Measurements from ENCODE around the gene CTNNBL1.

Gene CTNNBL1

GRCh38 chr20:37776049-37776448 is 82.2 kb downstream of the CTNNBL1 start:
- no peak for DNase-seq (ENCODE audit: low read depth, low spot score)

GRCh38 chr20:37776526-37776925 is 82.7 kb downstream of the CTNNBL1 start:
- DNase-seq (ENCODE audit: low read depth, low spot score) = no peak

GRCh38 chr20:37777012-37777950 is 83.5 kb downstream of the CTNNBL1 start:
- DNase-seq (ENCODE audit: low read depth, low spot score) = no peak

GRCh38 chr20:37777988-37778659 is 84.3 kb downstream of the CTNNBL1 start:
- no peak for DNase-seq (ENCODE audit: low read depth, low spot score)

- no peak for DNase-seq (ENCODE audit: low read depth, low spot score)
Observed at GRCh38 chr20:37781626-37782025, 87.8 kb downstream of the CTNNBL1 start.

- DNase-seq (ENCODE audit: low read depth, low spot score) = no peak
Observed at GRCh38 chr20:37786043-37786442, 92.2 kb downstream of the CTNNBL1 start.

GRCh38 chr20:37789408-37789807 is 95.6 kb downstream of the CTNNBL1 start:
- no peak for DNase-seq (ENCODE audit: low read depth, low spot score)

- DNase-seq (ENCODE audit: low read depth, low spot score) = no peak
Observed at GRCh38 chr20:37790900-37791299, 97.1 kb downstream of the CTNNBL1 start.

- no peak for DNase-seq (ENCODE audit: low read depth, low spot score)
Observed at GRCh38 chr20:37796121-37796520, 102.3 kb downstream of the CTNNBL1 start.

GRCh38 chr20:37796733-37797132 is 102.9 kb downstream of the CTNNBL1 start:
- DNase-seq (ENCODE audit: low read depth, low spot score) = no peak

GRCh38 chr20:37797669-37798175 is 103.9 kb downstream of the CTNNBL1 start:
- peak; percentile 52 for DNase-seq (ENCODE audit: low read depth, low spot score)

GRCh38 chr20:37798312-37798711 is 104.5 kb downstream of the CTNNBL1 start:
- DNase-seq (ENCODE audit: low read depth, low spot score) = no peak

- DNase-seq (ENCODE audit: low read depth, low spot score) = no peak
Observed at GRCh38 chr20:37800618-37801017, 106.8 kb downstream of the CTNNBL1 start.

GRCh38 chr20:37801921-37802320 is 108.1 kb downstream of the CTNNBL1 start:
- no peak for DNase-seq (ENCODE audit: low read depth, low spot score)

GRCh38 chr20:37803438-37804307 is 109.8 kb downstream of the CTNNBL1 start:
- no peak for DNase-seq (ENCODE audit: low read depth, low spot score)

- DNase-seq (ENCODE audit: low read depth, low spot score) = no peak
Observed at GRCh38 chr20:37804584-37805566, 111.0 kb downstream of the CTNNBL1 start.

GRCh38 chr20:37807471-37808232 is 113.8 kb downstream of the CTNNBL1 start:
- no peak for DNase-seq (ENCODE audit: low read depth, low spot score)

- DNase-seq (ENCODE audit: low read depth, low spot score) = no peak
Observed at GRCh38 chr20:37808233-37809070, 114.6 kb downstream of the CTNNBL1 start.

- no peak for DNase-seq (ENCODE audit: low read depth, low spot score)
Observed at GRCh38 chr20:37810027-37810426, 116.2 kb downstream of the CTNNBL1 start.

Data from smooth muscle cell of the brain vasculature (primary cell).